HEK293 (cell line): ENCODE results near the gene CSKMT.

Experiments used
- ATF2 ChIP-seq: fragments of 450-650 bp; formaldehyde crosslinking; IDR thresholded peaks from 2 replicates; pipeline ENCODE4 v1.5.1; 2016; ENCODE audit warnings: missing biosample characterization, missing genetic modification characterization, low read depth
- CTCF ChIP-seq: fragments of 450-650 bp; formaldehyde crosslinking; IDR thresholded peaks from 2 replicates; pipeline ENCODE4 v1.5.1; 2016; ENCODE audit warnings: missing biosample characterization, missing genetic modification characterization
- GLI4 ChIP-seq: fragments of 450-650 bp; formaldehyde crosslinking; IDR thresholded peaks from 2 replicates; pipeline ENCODE4 v1.5.1; 2016; ENCODE audit warnings: missing biosample characterization, missing genetic modification characterization
- PRDM10 ChIP-seq: fragments of 450-650 bp; formaldehyde crosslinking; IDR thresholded peaks from 2 replicates; pipeline ENCODE4 v1.5.1; 2016; ENCODE audit warnings: missing biosample characterization, missing genetic modification characterization
- REST ChIP-seq: fragments of 450-650 bp; formaldehyde crosslinking; IDR thresholded peaks from 2 replicates; pipeline ENCODE4 v1.5.1; 2016; ENCODE audit warnings: missing biosample characterization, missing genetic modification characterization
- YY1 ChIP-seq: fragments of 450-650 bp; formaldehyde crosslinking; IDR thresholded peaks from 2 replicates; pipeline ENCODE4 v1.5.1; 2018; ENCODE audit warnings: missing biosample characterization, missing genetic modification characterization
- ZBTB1 ChIP-seq: fragments of 450-650 bp; formaldehyde crosslinking; IDR thresholded peaks from 2 replicates; pipeline ENCODE4 v1.5.1; 2016; ENCODE audit warnings: missing biosample characterization, missing genetic modification characterization
- ZNF146 ChIP-seq: fragments of 450-650 bp; formaldehyde crosslinking; IDR thresholded peaks from 2 replicates; pipeline ENCODE4 v1.5.1; 2016; ENCODE audit warnings: missing biosample characterization, missing genetic modification characterization
- ZNF394 ChIP-seq: fragments of 450-650 bp; formaldehyde crosslinking; IDR thresholded peaks from 2 replicates; pipeline ENCODE4 v1.5.1; 2016; ENCODE audit warnings: missing biosample characterization, missing genetic modification characterization, mild to moderate bottlenecking, moderate library complexity, borderline replicate concordance
- ZNF639 ChIP-seq: fragments of 450-650 bp; formaldehyde crosslinking; IDR thresholded peaks from 2 replicates; pipeline ENCODE4 v1.5.1; 2016; ENCODE audit warnings: missing biosample characterization, missing genetic modification characterization
- ZNF830 ChIP-seq: fragments of 450-650 bp; IDR thresholded peaks from 2 replicates; pipeline ENCODE4 v1.5.0; 2018; ENCODE audit warnings: missing biosample characterization, missing genetic modification characterization, low read depth, mild to moderate bottlenecking, moderate library complexity

GRCh38 chr11:62665599-62666258 is 617 bp downstream of the CSKMT start:
- TF ChIP-seq CTCF (tag by site-specific recombination), result no peak
- no peak for TF ChIP-seq ZNF394 (tag by site-specific recombination)
- TF ChIP-seq ZNF830 (tag by site-specific recombination), result no peak
- TF ChIP-seq ZBTB1 (tag by site-specific recombination), result no peak
- TF ChIP-seq ATF2, result no peak
- no peak for TF ChIP-seq YY1
- no peak for TF ChIP-seq ZNF639 (tag by site-specific recombination)
- TF ChIP-seq PRDM10 (tag by site-specific recombination), result no peak
- TF ChIP-seq ZNF146 (tag by site-specific recombination), result no peak
- no peak for TF ChIP-seq REST (tag by site-specific recombination)
- TF ChIP-seq GLI4 (tag by site-specific recombination), result no peak
